LoVo (cell line): Measurements from ENCODE around the gene NMT1.

Experiments used
- DNase-seq: peaks from one replicate; pipeline ENCODE4 v3.0.0-alpha.2; 2016; ENCODE audit warnings: low spot score

The NMT1 gene

DNA sequence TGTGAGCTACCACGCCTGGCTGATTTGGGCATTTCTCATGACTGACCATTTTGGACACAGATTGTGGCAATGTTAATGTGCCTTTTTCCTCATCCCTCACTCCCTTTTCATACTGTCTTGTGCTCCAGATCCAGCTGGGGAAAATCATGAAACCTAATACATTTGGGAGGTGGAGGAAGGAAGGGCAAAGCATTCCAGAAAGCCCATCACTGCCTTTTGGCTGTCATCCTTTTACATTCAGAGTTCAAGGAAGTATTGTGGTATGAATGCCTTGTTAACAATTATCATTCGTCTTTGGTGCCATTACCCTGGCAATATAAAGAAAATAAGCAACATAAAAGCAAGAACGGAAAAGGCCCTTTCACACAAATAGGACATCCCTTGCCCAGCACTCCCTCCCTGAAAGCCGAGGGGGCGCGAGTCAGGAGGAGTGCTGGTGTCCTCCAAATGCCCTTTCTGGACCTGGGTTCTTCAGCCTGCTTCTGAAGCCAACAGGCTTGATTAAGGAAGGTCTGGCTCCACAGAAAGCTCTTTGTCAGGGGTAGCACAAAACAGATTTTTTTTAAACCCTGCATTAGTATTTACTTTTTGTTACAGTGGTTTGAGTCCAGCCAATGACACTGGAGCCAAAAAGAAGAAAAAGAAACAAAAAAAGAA is 20.1 kb downstream of the NMT1 start:
- DNase-seq, result no peak

- DNase-seq, result no peak
Measured at GRCh38 chr17:45086391-45086790, 25.3 kb downstream of the NMT1 start.

DNA sequence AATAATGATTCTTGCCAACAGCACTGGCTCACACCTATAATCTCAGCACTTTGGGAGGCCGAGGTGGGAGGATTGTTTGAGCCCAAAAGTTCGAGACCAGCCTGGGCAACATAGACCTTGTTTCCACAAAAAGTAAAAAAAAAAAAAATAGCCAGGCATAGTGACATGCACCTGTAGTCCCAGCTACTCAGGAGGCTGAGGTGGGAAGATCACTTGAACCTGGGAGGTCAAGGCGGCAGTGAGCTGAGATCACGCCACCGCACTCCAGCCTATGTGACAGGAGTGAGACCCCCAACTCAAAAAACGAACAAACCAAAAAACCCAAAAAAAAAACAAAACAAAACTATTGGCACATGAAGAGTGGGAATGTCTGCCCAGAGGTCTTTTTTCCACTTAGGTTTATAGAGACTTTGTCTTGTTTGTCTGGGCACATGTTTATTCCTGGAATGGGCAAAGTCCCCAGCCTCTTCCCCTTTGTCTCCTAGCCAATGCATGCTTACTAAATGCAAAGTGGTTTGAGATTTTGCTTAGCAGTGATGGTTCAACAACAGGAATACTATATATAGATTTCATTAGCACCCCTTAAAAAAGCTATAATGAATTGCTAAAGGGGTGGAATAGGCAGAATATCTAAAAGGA is 25.9 kb downstream of the NMT1 start:
- DNase-seq, result no peak

DNA sequence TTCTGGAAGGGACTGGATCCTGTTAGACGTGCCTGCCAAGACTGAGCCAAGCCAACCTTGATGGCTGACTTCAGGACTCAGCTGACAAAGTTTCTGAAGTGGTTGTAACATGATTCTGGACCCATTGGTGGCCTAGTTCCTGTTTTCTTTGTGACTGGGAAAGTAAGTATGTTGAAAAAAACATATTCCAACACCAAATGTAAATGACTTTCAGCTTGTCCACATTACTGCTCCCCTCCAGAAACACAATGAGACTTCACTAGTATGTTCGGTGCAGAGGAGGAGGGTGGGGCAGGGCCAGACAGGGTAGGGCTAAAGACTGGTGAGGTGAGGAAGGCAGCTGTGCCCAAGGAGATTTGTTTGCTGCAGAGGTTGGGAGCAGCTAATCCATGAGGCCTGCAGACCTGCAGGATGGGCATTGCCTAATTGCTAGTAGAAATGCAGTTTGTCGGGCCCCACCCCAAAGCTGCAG is 26.4 kb downstream of the NMT1 start:
- no peak for DNase-seq

DNA sequence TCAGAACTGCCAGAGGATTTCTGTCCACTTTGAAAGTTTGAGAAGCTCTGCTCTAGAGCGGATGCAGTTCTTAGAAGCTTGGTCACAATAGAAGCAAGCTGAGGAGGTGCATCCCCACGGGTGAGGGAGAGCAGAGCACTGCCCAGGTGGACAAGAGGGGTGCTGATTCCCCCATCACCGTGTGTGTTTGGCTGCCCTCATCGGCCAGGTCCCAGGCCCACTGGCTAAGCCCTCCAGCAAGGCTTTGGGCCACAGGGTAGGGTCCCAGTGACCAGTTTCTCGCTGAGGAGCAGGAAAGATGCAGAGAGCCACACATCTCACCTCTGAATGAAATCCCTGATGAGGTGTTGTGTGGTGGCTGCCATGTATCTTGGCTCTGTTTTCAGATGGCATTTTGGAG is 26.9 kb downstream of the NMT1 start:
- no peak for DNase-seq

GRCh38 chr17:45088741-45089140 is 27.6 kb downstream of the NMT1 start:
- DNase-seq, result no peak

GRCh38 chr17:45090711-45091110 is 29.6 kb downstream of the NMT1 start:
- DNase-seq, result no peak

GRCh38 chr17:45091778-45092425 is 30.8 kb downstream of the NMT1 start:
- DNase-seq, result no peak

GRCh38 chr17:45092911-45093430 is 31.9 kb downstream of the NMT1 start:
- peak; percentile 25 for DNase-seq

DNA sequence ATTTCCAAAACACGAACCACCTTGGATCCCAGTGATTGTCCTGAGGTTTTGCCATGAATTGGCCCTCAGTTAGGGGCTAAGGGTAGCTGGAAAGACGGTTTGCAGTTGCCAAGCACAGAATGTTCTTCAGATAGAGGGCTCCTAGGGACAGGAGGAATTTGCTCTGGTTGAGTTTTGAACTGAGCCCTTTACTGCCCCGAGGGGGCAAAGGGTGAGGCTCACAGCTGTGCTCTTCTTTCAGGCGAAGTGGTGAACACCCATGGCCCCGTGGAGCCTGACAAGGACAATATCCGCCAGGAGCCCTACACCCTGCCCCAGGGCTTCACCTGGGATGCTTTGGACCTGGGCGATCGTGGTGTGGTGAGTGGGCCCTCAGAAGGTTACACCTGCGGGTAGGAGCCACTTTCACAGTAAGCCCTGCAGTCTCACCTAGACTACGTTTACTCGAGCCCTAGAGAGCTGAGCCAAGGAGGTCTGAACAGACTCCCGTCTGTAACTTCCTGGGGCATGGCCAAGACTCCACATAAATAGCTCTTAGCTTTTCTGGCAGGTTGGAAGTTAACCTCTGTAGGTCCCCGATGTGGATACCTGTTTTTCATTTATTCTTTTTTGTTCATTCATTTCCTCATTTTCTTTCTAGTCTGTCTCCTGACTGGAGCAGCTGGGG is 32.5 kb downstream of the NMT1 start:
- DNase-seq, result no peak

DNA sequence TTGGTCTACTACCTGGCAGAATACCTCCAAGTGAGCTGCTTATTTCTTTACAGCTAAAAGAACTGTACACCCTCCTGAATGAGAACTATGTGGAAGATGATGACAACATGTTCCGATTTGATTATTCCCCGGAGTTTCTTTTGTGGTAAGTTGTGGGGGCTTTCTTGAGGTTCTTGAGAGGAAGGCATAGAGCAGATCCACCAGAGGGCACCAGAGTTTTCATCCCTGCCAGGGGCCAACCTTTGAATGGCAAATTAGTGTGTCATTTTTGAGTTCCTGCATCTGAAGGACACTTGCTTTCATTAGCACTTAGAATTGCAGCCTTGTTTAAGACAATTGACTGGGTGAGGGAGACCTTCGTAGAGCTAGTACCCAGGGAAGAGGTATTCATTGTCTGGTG is 35.0 kb downstream of the NMT1 start:
- DNase-seq, result no peak

- DNase-seq, result no peak
Measured at GRCh38 chr17:45096926-45097325, 35.8 kb downstream of the NMT1 start.

GRCh38 chr17:45098081-45098868 is 37.2 kb downstream of the NMT1 start:
- no peak for DNase-seq

DNA sequence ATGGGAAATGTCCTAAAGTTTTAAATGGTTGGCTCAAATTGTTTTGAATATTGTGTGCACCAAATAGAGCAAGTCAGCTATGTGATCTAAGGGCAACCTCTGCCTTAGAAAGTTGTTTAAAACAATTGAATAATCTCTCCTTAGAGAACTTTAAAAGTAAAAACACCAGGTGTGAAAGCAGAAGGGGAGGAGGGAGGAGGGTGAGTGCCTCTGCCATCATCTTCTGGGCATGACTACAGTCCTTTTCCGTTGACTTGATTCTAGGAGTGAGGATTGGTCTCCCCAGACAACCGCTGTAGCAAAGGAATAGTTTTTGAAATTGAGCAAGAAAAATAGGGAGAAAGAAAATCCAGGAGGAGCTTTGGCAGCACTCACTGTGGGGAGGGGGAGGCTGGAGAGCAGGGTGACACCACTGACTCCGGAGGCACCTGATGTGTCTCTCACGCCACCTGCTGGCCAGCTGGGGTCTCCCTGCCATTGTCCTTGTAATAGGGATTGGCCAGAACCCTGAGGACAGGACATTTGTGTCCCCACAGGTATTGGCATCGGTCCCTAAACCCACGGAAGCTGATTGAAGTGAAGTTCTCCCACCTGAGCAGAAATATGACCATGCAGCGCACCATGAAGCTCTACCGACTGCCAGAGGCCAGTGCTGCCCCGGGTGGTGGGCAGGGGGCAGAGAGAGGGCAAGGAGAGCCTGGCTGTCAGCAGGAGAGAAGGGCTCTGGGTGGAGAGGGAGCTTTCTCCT is 37.9 kb downstream of the NMT1 start:
- peak; percentile 50 for DNase-seq

GRCh38 chr17:45101546-45101882 is 40.4 kb downstream of the NMT1 start:
- no peak for DNase-seq

DNA sequence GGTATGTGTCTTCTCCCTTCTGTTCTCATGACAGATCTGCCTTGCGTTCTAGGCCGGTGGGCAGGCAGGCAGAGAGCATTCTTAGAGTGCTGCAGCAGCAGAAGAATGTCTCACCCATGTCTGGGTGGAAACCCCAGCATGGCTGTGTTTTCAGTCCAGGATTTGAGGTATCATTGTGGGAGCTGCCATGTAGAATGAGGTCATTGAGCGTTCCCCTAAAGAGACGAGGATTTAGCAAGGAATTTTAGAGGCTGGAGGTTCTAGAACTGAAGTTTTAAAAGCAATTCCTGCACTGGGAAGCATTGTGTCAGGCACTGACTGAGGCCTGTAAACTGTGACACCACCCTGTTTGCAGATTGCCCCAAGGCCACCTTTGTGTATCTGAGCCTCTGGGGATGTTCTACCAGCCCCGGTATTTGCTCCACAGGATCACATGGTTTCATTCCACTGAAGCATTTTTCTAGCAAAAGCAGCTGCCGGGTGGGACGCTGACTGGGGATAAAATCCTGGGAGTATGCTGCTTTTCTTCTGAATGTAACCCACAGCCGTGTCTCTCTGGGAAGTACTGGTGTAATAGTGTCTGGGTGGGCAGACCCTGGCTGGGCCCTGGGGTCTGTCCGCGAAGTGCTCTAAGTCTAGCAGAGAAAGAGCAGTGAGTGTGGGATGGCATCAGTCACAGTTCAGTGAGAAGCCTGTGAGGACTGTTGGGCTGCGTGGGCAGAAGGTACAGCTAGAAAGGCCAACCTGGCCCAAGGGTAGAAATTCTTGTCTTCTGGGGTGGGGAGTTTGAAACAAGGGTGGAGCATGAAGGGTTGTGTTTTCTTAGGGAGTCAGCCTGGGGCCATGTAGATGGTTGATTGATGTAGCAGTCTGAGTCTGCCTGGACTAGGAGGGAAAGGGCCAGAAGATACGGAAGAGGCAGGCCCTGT is 41.0 kb downstream of the NMT1 start:
- DNase-seq, result no peak

DNA sequence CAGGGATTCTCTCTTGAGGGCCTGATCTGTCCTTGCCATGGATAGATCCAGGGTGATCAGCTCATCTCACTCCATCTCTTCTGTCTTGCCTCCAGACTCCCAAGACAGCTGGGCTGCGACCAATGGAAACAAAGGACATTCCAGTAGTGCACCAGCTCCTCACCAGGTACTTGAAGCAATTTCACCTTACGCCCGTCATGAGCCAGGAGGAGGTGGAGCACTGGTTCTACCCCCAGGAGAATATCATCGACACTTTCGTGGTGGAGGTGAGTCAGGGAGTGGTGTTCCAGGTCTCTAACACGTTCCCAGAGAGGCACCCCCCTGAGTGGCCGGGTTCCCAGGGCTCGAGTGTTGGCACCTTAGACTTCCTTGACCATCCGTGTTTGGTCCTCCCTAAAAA is 41.7 kb downstream of the NMT1 start:
- DNase-seq, result no peak

DNA sequence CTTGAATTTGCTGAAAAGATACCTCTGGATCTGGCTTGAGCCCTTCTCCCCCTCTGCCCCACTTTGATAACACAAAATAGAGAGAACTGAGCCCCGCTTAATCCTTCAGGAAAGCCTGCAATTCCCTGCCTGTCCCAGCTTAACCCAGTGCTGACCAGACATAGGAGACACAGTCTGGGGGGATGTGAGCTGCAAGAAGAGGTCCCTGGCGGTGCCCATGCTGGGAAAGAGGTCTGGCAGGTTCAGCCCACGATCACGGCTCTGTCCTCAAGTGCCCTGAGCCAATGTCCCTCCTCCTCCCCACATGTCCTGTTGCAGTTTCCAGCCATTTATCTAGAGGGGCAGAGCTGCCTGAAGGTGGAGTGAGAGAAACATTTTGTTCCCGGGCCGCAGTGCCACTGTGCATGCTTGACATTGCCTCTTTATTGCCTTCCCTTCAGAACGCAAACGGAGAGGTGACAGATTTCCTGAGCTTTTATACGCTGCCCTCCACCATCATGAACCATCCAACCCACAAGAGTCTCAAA is 42.2 kb downstream of the NMT1 start:
- no peak for DNase-seq

DNA sequence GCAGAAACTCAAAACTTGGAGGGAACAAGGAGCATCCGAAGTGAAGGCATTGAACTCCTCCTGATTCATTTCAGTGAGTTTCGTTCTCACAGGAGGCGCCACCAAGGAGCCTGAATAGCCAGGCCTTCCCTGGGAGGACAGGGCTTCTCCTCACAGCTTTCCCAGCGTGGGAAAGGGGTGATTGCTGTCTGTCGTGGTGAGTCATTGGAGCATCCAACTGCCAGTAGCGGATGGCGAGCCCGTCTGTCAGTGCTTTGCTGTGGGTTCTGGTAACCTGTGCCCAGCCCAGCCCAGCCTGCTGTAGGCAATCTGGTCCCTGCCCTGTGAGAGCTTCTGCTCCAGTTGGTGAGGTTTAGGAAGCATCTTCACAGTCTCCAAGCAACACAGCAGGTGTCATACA is 42.9 kb downstream of the NMT1 start:
- DNase-seq, result no peak

DNA sequence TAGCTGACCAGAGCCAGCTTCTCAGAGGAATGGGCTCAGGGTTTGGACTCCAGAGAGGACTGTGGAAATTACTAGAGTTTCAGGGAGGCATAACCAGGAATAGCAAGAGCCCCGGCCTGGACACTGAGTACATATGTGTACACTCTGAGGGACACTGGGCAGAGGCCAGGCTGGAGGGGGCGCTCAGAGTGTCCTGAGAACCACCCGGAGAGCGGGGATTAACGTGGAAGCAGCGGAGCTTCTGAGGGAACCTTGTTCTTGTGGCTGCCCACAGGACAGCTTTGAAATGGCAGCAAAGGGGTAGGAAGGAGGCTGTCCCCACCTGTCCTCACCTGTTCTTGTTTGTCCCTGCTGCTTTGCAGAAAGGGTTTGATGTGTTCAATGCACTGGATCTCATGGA is 43.4 kb downstream of the NMT1 start:
- no peak for DNase-seq
